SH-SY5Y (cell line): Measurements from ENCODE around the gene RNU5B-1.
A peak's percentile ranks its signal among the peaks of the same experiment; 100 is the strongest.

ENCODE experiments used
- GATA2 ChIP-seq: IDR thresholded peaks from 2 replicates; pipeline ENCODE4 v1.6.1; 2011; ENCODE audit warnings: mild to moderate bottlenecking, low read depth, low read length
- GATA3 ChIP-seq: IDR thresholded peaks from 2 replicates; pipeline ENCODE4 v1.6.1; 2011; ENCODE audit warnings: low read depth, mild to moderate bottlenecking, low read length, moderate library complexity

RNU5B-1 gene

DNA sequence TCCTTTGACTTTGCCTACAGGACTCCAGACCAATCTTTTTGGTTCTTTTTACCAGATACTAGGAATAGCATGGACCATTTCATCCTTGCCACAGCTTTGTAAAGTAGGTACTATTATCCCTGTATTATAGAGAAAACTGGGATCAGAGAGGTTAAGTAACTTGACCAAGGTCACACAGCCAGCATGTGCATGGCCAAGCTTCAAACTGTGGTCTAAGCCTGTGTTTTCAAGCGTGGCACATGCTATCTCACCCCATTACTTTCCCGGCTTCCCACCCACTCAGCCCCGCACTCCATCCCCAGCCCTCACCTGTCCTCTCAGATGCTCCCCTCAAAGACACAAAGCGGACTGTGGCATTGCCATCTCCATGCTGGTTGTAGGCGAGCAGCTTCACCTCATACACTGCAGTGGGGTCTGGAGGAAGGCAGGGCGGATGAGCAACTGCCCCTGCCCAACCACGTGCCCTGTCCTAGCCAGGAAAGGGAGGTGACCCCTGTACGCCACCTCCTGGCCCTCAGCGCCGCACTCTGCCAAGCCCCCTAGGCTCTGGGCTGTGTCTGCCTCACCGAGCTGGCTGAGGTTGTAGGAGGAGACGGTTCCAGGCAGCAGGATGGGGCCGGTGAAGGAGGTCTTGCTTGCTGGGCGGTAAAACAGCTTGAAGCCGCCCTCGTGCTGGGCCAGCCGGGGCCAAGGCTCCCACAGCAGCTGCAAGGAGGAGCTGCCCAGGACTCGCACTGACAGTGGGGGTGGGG is 25.7 kb downstream of the RNU5B-1 start:
- no peak for TF ChIP-seq GATA2
- TF ChIP-seq GATA3 = no peak

DNA sequence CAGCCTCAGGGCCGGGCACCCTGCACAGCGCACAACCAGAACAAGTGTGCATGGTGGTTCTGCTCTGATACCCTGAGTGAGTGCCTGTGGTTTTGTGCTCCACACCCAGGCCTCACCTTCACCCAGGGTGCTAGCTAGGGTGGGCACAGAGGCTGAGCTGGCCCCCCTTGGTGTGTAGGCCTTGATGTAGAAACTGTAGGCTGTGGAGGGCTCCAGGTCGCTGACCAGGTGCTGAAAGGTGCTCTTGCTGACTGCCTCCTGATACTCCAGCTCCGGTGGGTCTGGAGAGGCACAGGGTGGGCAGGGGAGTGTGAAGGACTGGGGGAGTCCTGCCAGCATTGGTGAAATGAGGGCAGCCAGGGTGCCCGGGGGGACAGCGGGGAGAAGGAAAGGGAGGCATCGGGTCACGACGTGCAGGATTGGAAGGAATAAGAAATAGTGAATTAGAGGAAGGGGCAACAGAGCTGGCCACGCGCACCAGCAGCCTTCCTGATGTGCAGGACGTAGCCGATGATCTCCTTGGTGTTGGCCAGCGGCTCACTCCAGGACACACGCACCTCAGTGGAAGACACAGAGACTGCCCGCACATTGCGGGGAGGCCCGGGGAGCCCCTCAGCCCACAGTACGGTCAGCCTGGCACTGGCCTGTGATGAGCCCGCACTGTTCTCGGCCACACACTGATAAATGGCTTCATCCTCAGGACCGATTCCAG is 26.6 kb downstream of the RNU5B-1 start:
- TF ChIP-seq GATA2 = no peak

DNA sequence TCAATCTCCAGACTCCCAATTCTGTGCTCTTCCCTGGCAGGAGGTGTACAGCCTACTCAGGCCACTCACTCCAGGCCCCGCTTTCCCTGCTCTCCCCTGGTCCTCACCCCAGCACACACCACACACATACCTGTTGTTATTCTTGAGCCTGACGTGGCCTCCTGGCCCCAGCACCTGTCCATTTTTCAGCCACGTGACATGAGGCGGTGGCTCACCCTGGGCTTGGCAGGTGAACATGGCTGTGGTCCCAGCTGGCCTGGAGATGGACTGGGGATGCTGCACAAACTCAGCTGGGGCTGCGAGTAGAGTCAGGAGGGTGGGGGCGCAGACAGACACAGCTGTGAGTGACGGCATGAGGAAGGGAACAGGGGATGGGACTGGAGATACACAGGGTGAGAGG is 27.3 kb downstream of the RNU5B-1 start:
- TF ChIP-seq GATA2 = no peak
- no peak for TF ChIP-seq GATA3

DNA sequence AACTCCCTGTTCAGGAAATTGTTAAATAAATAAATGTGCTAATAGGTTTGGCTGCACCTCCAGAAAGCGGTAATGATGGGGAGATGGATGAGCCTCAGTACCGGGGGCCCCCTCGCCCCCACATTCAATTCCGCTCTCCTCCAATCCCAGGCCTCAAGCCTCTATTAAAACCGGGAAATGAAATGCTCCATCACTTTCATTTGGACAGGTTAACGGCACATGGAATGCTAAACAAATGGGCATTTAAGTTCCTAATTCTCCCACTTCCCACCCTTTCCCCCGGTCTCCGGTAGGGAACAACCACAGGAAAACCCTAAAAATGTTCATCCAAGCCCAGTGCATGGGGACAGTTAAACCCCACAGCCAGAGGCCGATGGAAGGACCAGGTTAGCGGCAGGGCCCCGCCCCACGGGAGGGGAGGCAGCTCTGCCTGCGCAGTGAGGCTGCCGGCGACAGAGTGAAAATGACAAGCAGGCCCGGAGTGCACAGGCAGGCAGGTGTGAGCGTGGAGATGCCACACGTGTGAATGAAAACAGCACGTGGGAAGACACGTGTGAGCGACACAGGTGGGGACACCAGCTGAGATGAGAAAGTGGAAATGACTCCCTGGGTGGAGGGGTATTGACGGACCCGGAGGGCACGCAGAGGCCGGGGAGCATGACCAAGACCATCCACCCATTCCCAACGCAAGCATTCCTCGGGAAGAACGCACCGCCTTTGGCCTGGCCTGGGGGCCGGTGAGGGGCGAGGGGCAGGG is 28.1 kb downstream of the RNU5B-1 start:
- TF ChIP-seq GATA2 = no peak
- no peak for TF ChIP-seq GATA3

DNA sequence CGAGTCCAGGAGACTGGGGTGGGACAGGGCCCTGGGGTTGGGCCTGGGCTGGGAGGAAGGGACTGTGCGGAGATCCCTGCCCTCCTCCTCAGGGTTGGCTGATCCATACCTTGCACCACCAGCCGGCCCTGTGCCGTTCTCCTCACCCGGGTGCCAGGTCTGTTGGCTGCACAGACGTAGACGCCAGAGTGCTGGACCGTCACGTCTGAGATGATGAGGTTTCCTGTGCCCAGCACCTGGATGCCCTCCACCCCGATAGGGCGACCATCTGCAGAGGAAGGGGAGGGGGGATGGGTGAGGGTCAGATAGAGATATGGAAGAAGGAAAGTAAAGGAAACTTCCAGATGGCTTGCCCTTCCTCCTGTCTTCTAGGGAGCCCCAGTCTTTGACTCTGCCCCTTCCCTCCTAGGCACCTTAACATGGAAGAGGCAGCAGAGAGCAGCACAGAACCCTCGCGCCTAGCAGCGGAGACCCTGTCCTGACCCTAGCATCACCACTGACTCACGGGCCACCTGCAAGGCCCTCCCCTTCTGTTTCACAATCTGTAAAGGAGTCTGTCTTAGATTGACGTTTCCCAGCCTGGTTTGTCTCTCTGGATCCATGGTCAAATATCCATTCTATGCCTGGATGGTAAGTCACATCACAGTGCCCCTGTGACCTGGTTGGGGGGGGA is 28.8 kb downstream of the RNU5B-1 start:
- TF ChIP-seq GATA2 = no peak
- no peak for TF ChIP-seq GATA3

DNA sequence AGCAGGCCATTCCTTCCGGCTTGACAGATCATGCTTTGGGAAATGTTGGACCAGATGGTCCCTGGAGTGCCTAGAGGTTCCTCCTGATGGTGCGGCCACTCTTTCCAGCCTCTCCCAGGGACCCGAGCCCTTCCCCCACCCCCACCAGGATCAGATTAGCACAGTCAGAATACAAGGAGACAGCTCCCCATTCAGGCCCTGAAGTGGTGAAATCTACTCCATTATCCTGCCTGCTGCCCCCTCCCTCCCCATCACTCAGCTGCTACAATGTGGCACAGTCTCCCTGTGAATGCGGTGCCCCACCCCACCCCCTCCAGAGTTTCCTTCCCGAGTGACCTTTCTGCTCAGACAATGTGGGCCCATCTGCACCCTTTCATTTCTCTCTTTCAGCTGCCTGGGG is 29.4 kb downstream of the RNU5B-1 start:
- TF ChIP-seq GATA3 (no peak), GATA2 (no peak)

DNA sequence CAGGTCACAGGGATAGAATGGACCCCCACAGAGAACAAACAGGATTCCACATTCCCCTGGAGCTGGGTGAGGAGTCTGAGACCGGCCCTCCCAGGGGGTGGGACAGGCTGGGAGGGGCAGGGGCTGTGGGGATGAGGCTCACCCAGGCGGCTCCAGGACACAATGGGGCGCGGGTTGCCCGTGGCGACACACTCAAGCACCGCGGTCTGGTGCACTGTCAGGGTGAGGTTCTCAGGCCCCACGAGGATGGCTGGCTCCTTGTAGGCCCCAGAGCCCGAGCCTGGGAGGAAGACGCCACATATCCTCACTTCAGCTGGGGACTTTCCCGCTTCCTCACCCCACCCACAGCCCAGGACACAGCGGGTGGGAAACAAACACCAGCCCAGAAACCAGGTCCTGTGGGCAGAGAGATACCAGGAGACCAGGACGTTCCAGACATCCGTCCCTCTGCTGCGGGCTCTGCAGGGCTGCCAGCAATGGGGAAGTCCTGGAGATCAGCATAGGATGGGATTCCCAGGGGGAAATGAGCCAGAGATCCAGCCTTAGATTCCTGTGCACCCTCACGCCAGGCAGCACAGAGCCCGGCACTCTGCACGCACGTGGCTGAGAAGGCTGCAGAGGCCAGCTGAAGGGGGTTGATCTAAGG is 30.2 kb downstream of the RNU5B-1 start:
- TF ChIP-seq GATA3 (no peak), GATA2 (peak; percentile 47; the same call in 1 of the 2 replicates)

DNA sequence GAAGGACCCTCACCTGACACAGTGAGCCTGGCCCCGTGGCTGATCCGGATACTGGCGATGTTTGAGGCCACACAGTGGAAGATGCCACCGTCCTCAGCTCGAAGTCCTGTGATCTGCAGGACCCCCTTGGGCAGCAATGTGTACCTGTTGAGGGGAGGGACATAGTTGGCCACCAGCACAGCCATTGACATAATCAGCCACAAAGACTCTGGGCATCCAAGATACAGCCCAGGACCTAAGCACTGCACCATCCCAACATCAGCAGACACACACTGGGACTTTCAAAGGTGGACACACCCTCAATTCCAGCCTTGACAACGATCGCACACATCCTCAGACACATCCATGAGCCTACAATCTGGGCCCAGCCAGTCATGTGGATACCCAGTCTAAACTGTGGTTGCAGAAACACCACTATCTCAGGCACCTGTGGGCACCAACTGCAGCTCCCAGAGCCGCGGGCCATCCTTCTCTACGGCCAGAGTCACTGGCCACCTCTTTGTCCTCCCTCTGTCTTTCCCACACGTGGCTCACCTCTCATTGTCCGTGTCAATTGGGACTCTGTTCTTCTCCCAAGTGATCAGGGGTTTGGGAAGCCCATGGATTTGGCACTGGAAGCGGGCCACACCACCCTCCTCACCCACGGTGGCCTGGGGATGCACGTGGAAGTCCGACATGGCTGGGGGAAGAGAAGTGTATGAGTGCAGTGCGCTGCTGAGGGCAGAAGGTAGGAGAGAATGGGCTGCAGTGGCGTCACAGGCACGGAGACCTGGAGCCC is 31.0 kb downstream of the RNU5B-1 start:
- no peak for TF ChIP-seq GATA2
- no peak for TF ChIP-seq GATA3

DNA sequence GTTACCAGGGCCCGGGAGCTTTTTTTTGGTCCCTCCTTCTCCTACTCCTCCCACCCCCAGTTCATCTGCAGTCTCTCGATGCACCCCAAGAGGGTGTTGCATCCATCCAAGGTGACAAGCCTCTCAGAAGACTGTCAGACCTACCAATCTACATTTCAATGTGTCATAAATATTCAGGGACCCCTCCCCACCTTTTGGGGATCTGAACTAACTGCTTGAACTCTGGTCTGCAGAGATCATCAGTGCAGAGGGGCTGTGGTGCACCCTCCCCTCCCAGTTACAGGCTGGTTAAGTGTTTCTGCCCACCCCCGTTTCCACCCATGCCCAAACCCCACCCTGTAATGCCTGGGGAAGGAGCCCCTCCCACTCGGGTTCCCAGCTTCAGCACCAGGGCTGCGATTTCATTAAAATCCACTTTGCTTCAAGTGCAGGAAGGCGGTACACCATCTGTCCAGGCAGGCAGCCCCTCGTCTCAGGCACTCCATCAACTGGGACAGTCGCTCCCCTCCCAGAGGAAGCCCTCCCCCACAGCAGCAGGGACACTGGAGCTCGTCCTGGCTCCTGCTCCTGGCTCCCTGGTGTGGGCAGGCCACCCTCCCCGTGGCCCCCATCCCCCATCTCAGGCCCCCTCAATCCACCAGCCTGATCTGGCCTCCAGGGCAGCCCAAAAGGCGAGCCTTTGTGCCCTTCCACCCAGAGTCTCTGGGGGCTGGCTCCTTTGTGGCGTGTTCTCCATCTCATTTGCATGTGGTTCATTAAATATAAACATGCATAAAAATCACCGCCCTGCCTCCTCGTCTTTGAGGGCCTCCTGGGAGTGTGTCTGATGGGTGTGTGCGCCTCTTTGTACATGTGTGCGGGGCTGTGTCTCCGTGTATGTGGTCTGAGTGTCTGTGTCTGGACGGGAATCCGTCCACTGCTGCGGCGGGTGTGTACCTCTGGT is 32.3 kb downstream of the RNU5B-1 start:
- TF ChIP-seq GATA2 (no peak), GATA3 (no peak)

DNA sequence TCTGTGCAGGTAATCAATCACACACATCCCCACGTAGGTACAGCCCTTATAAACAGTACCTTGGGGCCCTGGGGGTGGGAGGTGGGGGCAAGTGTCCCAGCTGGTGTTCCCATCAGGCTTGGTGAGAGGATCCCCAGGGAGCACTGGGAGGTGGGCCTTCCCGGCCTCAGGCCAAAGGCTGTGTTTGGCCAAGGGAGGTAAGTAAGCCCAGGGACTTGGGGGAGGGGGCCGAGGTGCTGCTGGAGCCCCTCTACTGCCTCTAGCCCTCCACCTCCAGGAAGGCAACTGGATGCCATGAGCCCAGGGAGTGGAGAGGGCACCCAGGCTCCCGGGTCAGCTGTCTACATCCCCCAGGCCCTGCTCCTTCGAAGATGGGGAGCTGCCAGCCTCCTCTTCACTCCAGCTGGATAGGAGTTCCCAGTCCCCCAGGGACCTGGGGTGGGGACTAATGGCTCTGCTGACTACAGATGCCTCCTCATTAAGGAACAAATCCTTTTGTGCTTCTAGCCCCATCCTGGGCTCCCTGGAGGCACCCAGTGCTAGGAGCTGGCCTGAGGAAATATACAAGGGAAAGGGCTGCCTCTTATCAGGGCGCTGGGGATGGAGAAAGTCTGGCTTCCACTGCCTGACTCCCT is 33.1 kb downstream of the RNU5B-1 start:
- TF ChIP-seq GATA2 (no peak), GATA3 (no peak)

DNA sequence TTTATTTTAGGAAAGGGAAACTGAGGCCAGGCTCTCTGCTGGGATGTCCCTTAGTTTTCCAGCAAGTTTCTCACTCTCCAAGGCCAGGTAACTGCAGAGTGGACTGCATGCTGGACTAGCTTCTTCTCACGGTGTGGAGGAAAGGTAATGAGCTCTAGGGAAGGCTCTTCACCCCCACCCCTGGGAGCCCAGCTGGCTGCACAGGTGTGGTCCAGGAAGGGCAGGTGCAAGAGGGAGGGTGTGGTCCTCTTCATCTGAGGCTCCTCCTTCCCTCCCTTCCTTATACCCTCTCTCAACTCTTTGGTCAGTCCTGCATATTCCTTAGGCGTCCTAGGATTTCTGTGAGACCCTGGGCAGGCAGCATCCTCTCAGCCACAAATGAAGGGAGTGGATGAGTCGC is 33.9 kb downstream of the RNU5B-1 start:
- no peak for TF ChIP-seq GATA2
- no peak for TF ChIP-seq GATA3
